Body of pancreas (tissue), 4 donors: ENCODE data around the gene PTPN1. TPM values are rescaled to one million over a fixed set of nuclear protein-coding genes. Genes with fewer than 3 reads are reported as not detected.

Experiments
- ATAC-seq: fragments of 150-250 bp; one replicate; pipeline ENCODE4 v1.9.1; 2016
- DNase-seq, 4 donors: peaks; one replicate each; pipeline ENCODE4 v3.0.0-alpha.2; 2019
- H3K27ac ChIP-seq, 4 donors: fragments of 200-600 bp; sonication (generic); 1 replicate in 3 of 4; 2 replicates in 1 of 4; pipeline versions ENCODE4 v1.5.1 to v1.6.1; 2016 to 2019; ENCODE audit warnings: mild to moderate bottlenecking in 1 of 4, mixed read lengths in 1 of 4, moderate library complexity in 1 of 4
- H3K27me3 ChIP-seq, 2 donors: fragments of 200-600 bp; sonication (generic); one replicate each; pipeline ENCODE4 v1.6.0; 2016; ENCODE audit warnings: mild to moderate bottlenecking in 1 of 2
- H3K36me3 ChIP-seq, 2 donors: fragments of 200-600 bp; sonication (generic); replicated peaks in 1 of 2; 2 replicates each; pipeline ENCODE4 v1.5.1; 2016; ENCODE audit warnings: low read depth in 2 of 2; ENCODE audit not compliant: insufficient read depth in 1 of 2
- H3K4me1 ChIP-seq: fragments of 200-600 bp; sonication (generic); one replicate; pipeline ENCODE4 v1.6.0; 2016
- H3K4me3 ChIP-seq, 2 donors: fragments of 200-600 bp; sonication (generic); 1 replicate in 1 of 2; 2 replicates in 1 of 2; pipeline ENCODE4 v1.5.1; 2016 to 2019
- H3K9me3 ChIP-seq, 3 donors: fragments of 200-600 bp; sonication (generic); 1 replicate in 2 of 3; 2 replicates in 1 of 3; pipeline ENCODE4 v1.5.1; 2016
- POLR2A ChIP-seq, 3 donors: fragments of 450-650 bp; IDR thresholded peaks; one replicate each; pipeline ENCODE4 v1.6.1; 2016; ENCODE audit warnings: antibody characterized with exemption in 3 of 3, mild to moderate bottlenecking in 2 of 3
- WGBS, 2 donors: methylation state at CpG; one replicate each; pipeline ENCODE4 v1.1.5; 2017; 5-methylcytosine and 5-hydroxymethylcytosine counted together
- intact Hi-C: fragments of 100-400 bp; cut with DNase I; formaldehyde crosslinking; loops from one replicate; pipeline ENCODE4 v1.15.1; 2023
- total RNA-seq, 2 donors: library from RNA; depleted of rRNA; stranded (reverse); fragments of >200 nt; gene quantifications; one replicate each; pipeline ENCODE4 v1.1.0, GENCODE V29; 2016
- TF ChIP-seq, protein P1 (sequence below), 7 experiments: fragments of 450-650 bp in 4 of 7; fragments of 200-600 bp in 3 of 7; sonication (generic) in 3 of 7; IDR thresholded peaks; one replicate each; pipeline ENCODE4 v1.5.1; 2016 to 2019; ENCODE audit warnings: antibody characterized with exemption in 7 of 7

The PTPN1 gene
- total RNA-seq, 2 donors from 2014 or later, result 9.1 to 10.2 TPM

GRCh38 chr20:50560867-50561266 lies 50.7 kb downstream of the PTPN1 start:
- H3K36me3 ChIP-seq, result peaks cover 0 to 5% of the 10 kb centered on the region in 2 donors
- ATAC-seq (no peak), DNase-seq (no peak)
- H3K4me1 ChIP-seq, result peaks cover 16% of the 10 kb centered on the region
- no peak overlapping the region for H3K27ac ChIP-seq
- intact Hi-C loops, result no loop called here
- H3K4me3 ChIP-seq, result no peak overlapping the region
- no peaks in the 10 kb centered on the region for H3K27me3 ChIP-seq
- TF ChIP-seq, protein P1, sequence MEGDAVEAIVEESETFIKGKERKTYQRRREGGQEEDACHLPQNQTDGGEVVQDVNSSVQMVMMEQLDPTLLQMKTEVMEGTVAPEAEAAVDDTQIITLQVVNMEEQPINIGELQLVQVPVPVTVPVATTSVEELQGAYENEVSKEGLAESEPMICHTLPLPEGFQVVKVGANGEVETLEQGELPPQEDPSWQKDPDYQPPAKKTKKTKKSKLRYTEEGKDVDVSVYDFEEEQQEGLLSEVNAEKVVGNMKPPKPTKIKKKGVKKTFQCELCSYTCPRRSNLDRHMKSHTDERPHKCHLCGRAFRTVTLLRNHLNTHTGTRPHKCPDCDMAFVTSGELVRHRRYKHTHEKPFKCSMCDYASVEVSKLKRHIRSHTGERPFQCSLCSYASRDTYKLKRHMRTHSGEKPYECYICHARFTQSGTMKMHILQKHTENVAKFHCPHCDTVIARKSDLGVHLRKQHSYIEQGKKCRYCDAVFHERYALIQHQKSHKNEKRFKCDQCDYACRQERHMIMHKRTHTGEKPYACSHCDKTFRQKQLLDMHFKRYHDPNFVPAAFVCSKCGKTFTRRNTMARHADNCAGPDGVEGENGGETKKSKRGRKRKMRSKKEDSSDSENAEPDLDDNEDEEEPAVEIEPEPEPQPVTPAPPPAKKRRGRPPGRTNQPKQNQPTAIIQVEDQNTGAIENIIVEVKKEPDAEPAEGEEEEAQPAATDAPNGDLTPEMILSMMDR (IDR thresholded peaks at IDR 0.05), result no peak
- no peak for TF ChIP-seq POLR2A (IDR thresholded peaks at IDR 0.05)
- 80 to 81% methylated on average over 5 of the region's 5 CpGs for WGBS, 2 donors
- no peaks in the 10 kb centered on the region for H3K9me3 ChIP-seq

DNA sequence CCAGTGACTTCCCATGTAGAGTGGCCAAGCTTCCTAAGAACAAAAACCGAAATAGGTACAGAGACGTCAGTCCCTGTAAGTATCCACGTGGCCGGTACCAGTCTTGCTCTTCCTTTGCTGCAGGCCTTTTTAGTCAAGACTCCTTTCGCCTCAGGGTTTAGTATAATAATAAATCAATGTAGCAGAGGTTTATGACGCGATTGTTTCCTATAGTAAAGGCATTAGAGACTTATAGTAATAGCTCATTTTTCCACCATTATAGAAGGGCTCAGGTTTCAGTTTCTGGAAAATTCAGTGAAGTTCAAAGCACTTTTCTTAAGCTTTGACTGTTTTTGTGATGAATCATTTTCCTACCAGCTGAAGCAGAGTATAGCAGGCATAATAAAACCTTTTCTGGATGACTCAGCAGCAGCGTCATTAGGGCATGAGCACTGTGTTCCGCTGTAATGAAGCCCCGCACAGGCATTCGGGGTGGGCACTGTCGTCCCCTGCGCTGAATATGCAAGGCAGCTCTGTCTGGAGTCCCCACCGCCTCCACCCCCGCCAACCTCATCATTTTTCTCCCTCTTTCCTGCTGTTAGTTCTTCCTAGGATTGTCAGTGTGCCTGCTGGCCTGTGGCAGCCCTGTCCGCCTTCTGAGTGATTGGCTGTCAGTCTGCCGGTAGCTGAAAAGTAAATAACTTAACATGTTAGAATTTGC lies 51.3 kb downstream of the PTPN1 start:
- intact Hi-C loops, result no loop called here

DNA sequence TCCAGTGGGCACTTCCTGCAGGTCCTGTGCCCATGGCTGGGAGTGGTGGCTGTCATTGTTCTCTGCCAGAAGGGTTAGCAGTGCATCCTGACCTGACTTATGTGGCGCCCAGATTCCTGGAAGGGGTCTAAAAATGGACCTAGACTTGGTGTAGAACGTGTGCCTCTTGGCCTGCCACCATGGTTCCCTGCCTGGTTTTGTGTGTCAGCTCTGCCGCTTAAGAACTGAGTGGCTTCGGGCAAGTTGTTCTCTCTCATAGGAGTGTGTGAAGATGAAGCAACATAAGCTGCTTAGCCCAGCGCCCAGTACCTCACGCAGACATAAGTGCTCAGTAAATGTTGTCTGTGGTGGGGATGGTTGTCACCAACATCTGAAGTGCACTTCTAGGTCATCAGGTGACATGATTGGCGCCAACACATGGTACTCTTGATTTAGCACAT lies 52.1 kb downstream of the PTPN1 start:
- DNase-seq (no peak), ATAC-seq (no peak)
- H3K27ac ChIP-seq, result no peak overlapping the region
- H3K36me3 ChIP-seq, result peaks cover 0 to 5% of the 10 kb centered on the region in 2 donors
- intact Hi-C loops, result no loop called here
- TF ChIP-seq, protein P1 (IDR thresholded peaks at IDR 0.05), result no peak
- no peaks in the 10 kb centered on the region for H3K9me3 ChIP-seq
- WGBS, 2 donors, result 94 to 100% methylated on average over 3 to 7 of the region's 7 CpGs
- peaks cover 16% of the 10 kb centered on the region for H3K4me1 ChIP-seq
- no peak overlapping the region for H3K4me3 ChIP-seq
- H3K27me3 ChIP-seq, result no peaks in the 10 kb centered on the region

More for the DNA sequence above, 51.3 kb downstream of the PTPN1 start:
- TF ChIP-seq, protein P1 (IDR thresholded peaks at IDR 0.05), result no peak
- no peak for TF ChIP-seq POLR2A (IDR thresholded peaks at IDR 0.05)
- WGBS, 2 donors, result 88 to 93% methylated on average over 17 of the region's 17 CpGs
- Histone ChIP-seq H3K27me3 (no peaks in the 10 kb centered on the region), H3K4me3 (no peak overlapping the region), H3K27ac (no peak overlapping the region), H3K4me1 (peaks cover 16% of the 10 kb centered on the region), H3K36me3 (peaks cover 0 to 5% of the 10 kb centered on the region in 2 donors), H3K9me3 (no peaks in the 10 kb centered on the region)
- ATAC-seq, result no peak
- DNase-seq, result no peak

- Histone ChIP-seq H3K4me3 (no peak overlapping the region), H3K4me1 (peaks cover 16% of the 10 kb centered on the region), H3K36me3 (peaks cover 0 to 9% of the 10 kb centered on the region in 2 donors), H3K27me3 (no peaks in the 10 kb centered on the region), H3K27ac (no peak overlapping the region), H3K9me3 (no peaks in the 10 kb centered on the region)
- intact Hi-C loops, result no loop called here
- DNase-seq (no peak), ATAC-seq (no peak)
- 84 to 87% methylated on average over 3 of the region's 3 CpGs for WGBS, 2 donors
- TF ChIP-seq POLR2A (IDR thresholded peaks at IDR 0.05), result no peak
- TF ChIP-seq, protein P1 (IDR thresholded peaks at IDR 0.05), result no peak
Measured at GRCh38 chr20:50563133-50563944, 53.2 kb downstream of the PTPN1 start.
